ENCODE measurements around the gene NDUFA6.
A peak's percentile ranks its signal among the peaks of the same experiment; 100 is the strongest.

The NDUFA6 gene

GRCh38 chr22:42083119-42083518 lies 7.5 kb downstream of the NDUFA6 start:
- peaks cover 17% of the 10 kb centered on the region for H3F3A ChIP-seq (ENCODE audit: control insufficient read depth, insufficient read depth)
- no peak overlapping the region for H3K27ac ChIP-seq (ENCODE audit: low read depth, low read length)
- no peaks in the 10 kb centered on the region for H3K9me2 ChIP-seq (replicated peaks; ENCODE audit: control insufficient read depth, low read length)
- H4K20me1 ChIP-seq (ENCODE audit: control insufficient read depth, insufficient read depth, low read depth, low read length): 0 out of 2 replicates have a peak, but pooled peaks cover 2% of the 10 kb centered on the region
- peaks cover 61% of the 10 kb centered on the region for H3K36me3 ChIP-seq (ENCODE audit: control insufficient read depth, low read length)
- peaks cover 36% of the 10 kb centered on the region for H3K4me1 ChIP-seq (ENCODE audit: control insufficient read depth, low read length)
- TF ChIP-seq EZH2phosphoT487 (IDR thresholded peaks at IDR 0.05; ENCODE audit: borderline replicate concordance, low read length) (no peak), CTCF (IDR thresholded peaks at IDR 0.05; ENCODE audit: low read depth, low read length, poor library complexity, severe bottlenecking) (no peak)
- no peaks in the 10 kb centered on the region for H3K9me3 ChIP-seq (ENCODE audit: control insufficient read depth, insufficient read depth, low read length)
- no peak overlapping the region for H3K4me2 ChIP-seq (ENCODE audit: low read length)
- peaks cover 77% of the 10 kb centered on the region for H3K79me2 ChIP-seq (ENCODE audit: control insufficient read depth, low read length)
- no peaks in the 10 kb centered on the region for H3K27me3 ChIP-seq (ENCODE audit: control insufficient read depth, low read length)
- no peak overlapping the region for H3K4me3 ChIP-seq (ENCODE audit: low read length)

- H3K9me3 ChIP-seq (ENCODE audit: control insufficient read depth, insufficient read depth, low read length): no peaks in the 10 kb centered on the region
- H3K36me3 ChIP-seq (ENCODE audit: control insufficient read depth, low read length): peaks cover 41% of the 10 kb centered on the region
- TF ChIP-seq EZH2phosphoT487 (IDR thresholded peaks at IDR 0.05; ENCODE audit: borderline replicate concordance, low read length) (no peak), CTCF (IDR thresholded peaks at IDR 0.05; ENCODE audit: low read depth, low read length, poor library complexity, severe bottlenecking) (no peak)
- no peaks in the 10 kb centered on the region for H4K20me1 ChIP-seq (ENCODE audit: control insufficient read depth, insufficient read depth, low read depth, low read length)
- peak overlapping the region; percentile 73 for H3K27ac ChIP-seq (ENCODE audit: low read depth, low read length)
- no peaks in the 10 kb centered on the region for H3K9me2 ChIP-seq (replicated peaks; ENCODE audit: control insufficient read depth, low read length)
- peak overlapping the region; percentile 95 for H3K4me3 ChIP-seq (ENCODE audit: low read length)
- H3F3A ChIP-seq (ENCODE audit: control insufficient read depth, insufficient read depth): peaks cover 9% of the 10 kb centered on the region; the same call in 1 of the 2 replicates
- peaks cover 21% of the 10 kb centered on the region for H3K4me1 ChIP-seq (ENCODE audit: control insufficient read depth, low read length)
- peak overlapping the region; percentile 90 for H3K4me2 ChIP-seq (ENCODE audit: low read length)
- peaks cover 52% of the 10 kb centered on the region for H3K79me2 ChIP-seq (ENCODE audit: control insufficient read depth, low read length)
- no peaks in the 10 kb centered on the region for H3K27me3 ChIP-seq (ENCODE audit: control insufficient read depth, low read length)
These were observed 10.3 kb downstream of the NDUFA6 start for GRCh38 chr22:42080287-42080686.

GRCh38 chr22:42079319-42080251 lies 11.0 kb downstream of the NDUFA6 start, which contains the start of gene SMDT1:
Gene SMDT1 (plus strand): TSS chr22:42079700. CDS start chr22:42079769, 69 bp downstream.
- peaks cover 26% of the 10 kb centered on the region for H3K4me1 ChIP-seq (ENCODE audit: control insufficient read depth, low read length)
- H3K36me3 ChIP-seq (ENCODE audit: control insufficient read depth, low read length): peaks cover 34% of the 10 kb centered on the region
- H3K79me2 ChIP-seq (ENCODE audit: control insufficient read depth, low read length): peaks cover 45% of the 10 kb centered on the region
- H3K27me3 ChIP-seq (ENCODE audit: control insufficient read depth, low read length): no peaks in the 10 kb centered on the region
- H3K9me3 ChIP-seq (ENCODE audit: control insufficient read depth, insufficient read depth, low read length): no peaks in the 10 kb centered on the region
- H3K4me2 ChIP-seq (ENCODE audit: low read length): peak within 1 kb of the TSS; percentile 90
- H3F3A ChIP-seq (ENCODE audit: control insufficient read depth, insufficient read depth): 0 out of 2 replicates have a peak, but pooled peaks cover 8% of the 10 kb centered on the region
- H4K20me1 ChIP-seq (ENCODE audit: control insufficient read depth, insufficient read depth, low read depth, low read length): no peaks in the 10 kb centered on the region
- peak within 1 kb of the TSS; percentile 95 for H3K4me3 ChIP-seq (ENCODE audit: low read length)
- TF ChIP-seq EZH2phosphoT487 (IDR thresholded peaks at IDR 0.05; ENCODE audit: borderline replicate concordance, low read length): no peak
- no peaks in the 10 kb centered on the region for H3K9me2 ChIP-seq (replicated peaks; ENCODE audit: control insufficient read depth, low read length)
- H3K27ac ChIP-seq (ENCODE audit: low read depth, low read length): peak within 1 kb of the TSS; percentile 73
